Ishikawa (cell line): ENCODE data around the gene MVP.

Experiments used
- CEBPB ChIP-seq: IDR thresholded peaks from 2 replicates; pipeline ENCODE4 v1.6.1; 2012
- CREB1 ChIP-seq: IDR thresholded peaks from 2 replicates; pipeline ENCODE4 v1.6.1; 2012; ENCODE audit warnings: low read depth
- EGR1 ChIP-seq: IDR thresholded peaks from 2 replicates; pipeline ENCODE4 v1.6.1; 2012
- EP300 ChIP-seq: IDR thresholded peaks from 2 replicates; pipeline ENCODE4 v1.6.1; 2012; ENCODE audit warnings: borderline replicate concordance
- FOXM1 ChIP-seq: IDR thresholded peaks from 2 replicates; pipeline ENCODE4 v1.6.1; 2012; ENCODE audit warnings: low read depth, borderline replicate concordance
- NFIC ChIP-seq: IDR thresholded peaks from 2 replicates; pipeline ENCODE4 v1.6.1; 2012
- RAD21 ChIP-seq: IDR thresholded peaks from 2 replicates; pipeline ENCODE4 v1.6.1; 2012; ENCODE audit warnings: low read depth
- TAF1 ChIP-seq: IDR thresholded peaks from 2 replicates; pipeline ENCODE4 v1.6.1; 2012; ENCODE audit warnings: low read depth, mild to moderate bottlenecking
- TCF12 ChIP-seq: IDR thresholded peaks from 2 replicates; pipeline ENCODE4 v1.6.1; 2012; ENCODE audit warnings: low read depth
- TEAD4 ChIP-seq: IDR thresholded peaks from 2 replicates; pipeline ENCODE4 v1.6.1; 2012
- YY1 ChIP-seq: IDR thresholded peaks from 2 replicates; pipeline ENCODE4 v1.6.1; 2012; ENCODE audit warnings: low read depth
- ZBTB7A ChIP-seq: IDR thresholded peaks from 2 replicates; pipeline ENCODE4 v1.6.1; 2012; ENCODE audit warnings: low read depth
- TF ChIP-seq, protein P1 (sequence below): IDR thresholded peaks from 2 replicates; pipeline ENCODE4 v1.6.1; 2012
- TF ChIP-seq, protein P2 (sequence below): IDR thresholded peaks from 2 replicates; pipeline ENCODE4 v1.6.1; 2012
- TF ChIP-seq, protein P3 (sequence below): IDR thresholded peaks from 2 replicates; pipeline ENCODE4 v1.6.1; 2012; ENCODE audit warnings: low read depth, mild to moderate bottlenecking

The MVP gene

DNA sequence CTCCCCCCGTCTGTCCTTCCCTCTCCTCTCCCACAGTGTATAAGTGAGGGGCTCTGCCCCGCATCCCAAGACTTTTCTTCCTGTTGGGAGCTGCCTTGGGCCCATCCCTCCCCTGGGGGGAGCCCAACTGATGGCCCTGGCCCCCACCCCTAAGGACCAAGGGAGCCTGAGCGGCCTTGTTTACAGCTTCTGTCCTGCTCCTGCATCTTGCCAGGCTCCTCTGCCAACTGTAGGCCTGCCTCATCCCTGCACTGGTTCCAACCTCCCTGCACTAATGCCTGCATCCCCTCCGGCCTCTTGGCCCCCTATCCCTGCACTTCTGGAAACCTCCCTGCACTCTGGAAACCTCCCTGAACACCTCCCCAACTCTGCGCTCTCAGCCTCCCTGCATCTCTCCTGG is 5.7 kb upstream of the MVP start:
- TF ChIP-seq NFIC (no peak), TEAD4 (no peak), CEBPB (no peak), TAF1 (no peak), TCF12 (no peak), EP300 (no peak), EGR1 (no peak), RAD21 (no peak), CREB1 (no peak)
- TF ChIP-seq, protein P1, sequence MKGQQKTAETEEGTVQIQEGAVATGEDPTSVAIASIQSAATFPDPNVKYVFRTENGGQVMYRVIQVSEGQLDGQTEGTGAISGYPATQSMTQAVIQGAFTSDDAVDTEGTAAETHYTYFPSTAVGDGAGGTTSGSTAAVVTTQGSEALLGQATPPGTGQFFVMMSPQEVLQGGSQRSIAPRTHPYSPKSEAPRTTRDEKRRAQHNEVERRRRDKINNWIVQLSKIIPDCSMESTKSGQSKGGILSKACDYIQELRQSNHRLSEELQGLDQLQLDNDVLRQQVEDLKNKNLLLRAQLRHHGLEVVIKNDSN = no peak
- TF ChIP-seq, protein P2, sequence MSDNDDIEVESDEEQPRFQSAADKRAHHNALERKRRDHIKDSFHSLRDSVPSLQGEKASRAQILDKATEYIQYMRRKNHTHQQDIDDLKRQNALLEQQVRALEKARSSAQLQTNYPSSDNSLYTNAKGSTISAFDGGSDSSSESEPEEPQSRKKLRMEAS = no peak
- TF ChIP-seq, protein P3, sequence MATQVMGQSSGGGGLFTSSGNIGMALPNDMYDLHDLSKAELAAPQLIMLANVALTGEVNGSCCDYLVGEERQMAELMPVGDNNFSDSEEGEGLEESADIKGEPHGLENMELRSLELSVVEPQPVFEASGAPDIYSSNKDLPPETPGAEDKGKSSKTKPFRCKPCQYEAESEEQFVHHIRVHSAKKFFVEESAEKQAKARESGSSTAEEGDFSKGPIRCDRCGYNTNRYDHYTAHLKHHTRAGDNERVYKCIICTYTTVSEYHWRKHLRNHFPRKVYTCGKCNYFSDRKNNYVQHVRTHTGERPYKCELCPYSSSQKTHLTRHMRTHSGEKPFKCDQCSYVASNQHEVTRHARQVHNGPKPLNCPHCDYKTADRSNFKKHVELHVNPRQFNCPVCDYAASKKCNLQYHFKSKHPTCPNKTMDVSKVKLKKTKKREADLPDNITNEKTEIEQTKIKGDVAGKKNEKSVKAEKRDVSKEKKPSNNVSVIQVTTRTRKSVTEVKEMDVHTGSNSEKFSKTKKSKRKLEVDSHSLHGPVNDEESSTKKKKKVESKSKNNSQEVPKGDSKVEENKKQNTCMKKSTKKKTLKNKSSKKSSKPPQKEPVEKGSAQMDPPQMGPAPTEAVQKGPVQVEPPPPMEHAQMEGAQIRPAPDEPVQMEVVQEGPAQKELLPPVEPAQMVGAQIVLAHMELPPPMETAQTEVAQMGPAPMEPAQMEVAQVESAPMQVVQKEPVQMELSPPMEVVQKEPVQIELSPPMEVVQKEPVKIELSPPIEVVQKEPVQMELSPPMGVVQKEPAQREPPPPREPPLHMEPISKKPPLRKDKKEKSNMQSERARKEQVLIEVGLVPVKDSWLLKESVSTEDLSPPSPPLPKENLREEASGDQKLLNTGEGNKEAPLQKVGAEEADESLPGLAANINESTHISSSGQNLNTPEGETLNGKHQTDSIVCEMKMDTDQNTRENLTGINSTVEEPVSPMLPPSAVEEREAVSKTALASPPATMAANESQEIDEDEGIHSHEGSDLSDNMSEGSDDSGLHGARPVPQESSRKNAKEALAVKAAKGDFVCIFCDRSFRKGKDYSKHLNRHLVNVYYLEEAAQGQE = no peak

DNA sequence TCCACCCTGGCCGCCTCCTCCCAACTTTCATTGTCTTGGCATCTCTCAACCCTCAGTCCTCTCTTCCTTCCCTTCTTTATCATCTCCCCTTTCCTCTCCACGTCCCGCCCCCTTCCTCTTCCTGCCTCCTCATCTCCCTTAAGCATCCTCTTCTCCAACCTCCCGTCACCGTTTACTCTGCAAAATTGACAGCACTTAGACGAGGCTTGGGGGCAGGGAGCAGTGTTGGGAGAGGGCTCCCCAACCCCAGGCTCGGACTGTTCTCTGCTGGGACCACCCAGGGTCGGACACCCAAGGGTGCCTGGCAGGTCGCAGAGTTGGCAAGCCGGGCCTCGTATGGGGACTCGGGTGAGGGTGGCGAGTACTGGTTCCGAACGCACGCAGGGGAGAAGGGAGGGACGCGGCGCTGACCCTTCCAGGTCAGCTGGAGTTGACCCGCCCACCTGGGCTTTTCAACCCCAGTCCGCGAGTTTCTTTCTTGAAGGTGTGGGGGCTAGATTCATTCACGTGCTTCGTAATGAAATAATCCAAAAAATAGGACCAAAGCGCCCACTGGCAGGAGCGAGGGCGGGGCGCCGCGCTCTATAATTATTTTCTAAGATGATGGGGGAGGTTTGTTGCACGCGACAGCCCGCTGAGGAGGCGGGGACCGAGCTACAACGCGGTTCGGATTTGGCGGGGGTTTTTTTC is 5.1 kb upstream of the MVP start:
- TF ChIP-seq RAD21 = no peak
- no peak for TF ChIP-seq CEBPB
- TF ChIP-seq YY1 = no peak
- TF ChIP-seq, protein P1 = no peak

DNA sequence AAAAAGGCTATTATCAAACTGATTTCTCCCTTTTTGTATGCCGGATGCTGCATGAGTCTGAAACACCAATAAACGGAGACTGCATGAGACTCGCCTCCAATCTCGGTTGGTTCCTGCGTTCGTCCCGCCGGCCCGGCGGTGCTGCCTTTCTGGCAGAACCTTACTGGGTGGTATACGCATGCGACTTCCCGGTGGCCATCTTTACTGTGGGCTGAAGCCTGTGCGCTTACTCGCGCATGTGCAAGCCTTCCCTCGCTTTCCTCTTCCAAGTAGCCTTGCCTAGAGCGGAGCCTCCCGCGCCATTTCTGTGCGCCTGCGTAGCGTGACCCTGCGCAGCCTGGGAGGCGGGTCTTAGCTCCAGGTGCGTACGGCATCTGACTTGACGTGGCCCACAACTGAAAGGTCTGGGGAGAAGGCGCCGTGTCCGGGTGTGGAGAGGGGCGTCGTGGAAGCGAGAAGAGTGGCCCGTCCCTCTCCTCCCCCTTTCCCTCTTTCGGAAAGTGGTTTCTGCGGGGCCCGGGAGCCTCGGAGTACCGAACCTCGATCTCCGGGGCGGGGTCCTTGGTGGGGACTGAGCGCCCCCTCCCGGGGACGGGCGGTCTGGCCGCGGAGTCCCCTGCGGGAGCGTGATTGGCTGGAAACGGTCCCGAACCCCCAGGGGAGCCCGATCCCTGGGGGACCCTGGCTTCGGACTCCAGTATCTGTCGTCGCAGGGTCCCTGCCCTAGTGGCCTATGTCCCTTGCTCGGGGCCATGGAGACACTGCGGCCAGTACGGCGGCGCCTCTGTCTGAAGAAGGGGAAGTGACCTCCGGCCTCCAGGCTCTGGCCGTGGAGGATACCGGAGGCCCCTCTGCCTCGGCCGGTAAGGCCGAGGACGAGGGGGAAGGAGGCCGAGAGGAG is 4.2 kb upstream of the MVP start, which contains the start of gene PAGR1:
PAGR1 (plus strand) TSS at position 360 of the 901 bp plus-strand sequence; CDS start at position 734, 374 bp downstream.
- TF ChIP-seq NFIC = peak; percentile 33; the same call in 1 of the 2 replicates
- TF ChIP-seq TEAD4 = no peak
- peak; percentile 33; the same call in 1 of the 2 replicates for TF ChIP-seq EGR1
- TF ChIP-seq YY1 = peak; percentile 99
- peak; percentile 36 for TF ChIP-seq CREB1
- TF ChIP-seq, protein P1 = 0 out of 2 replicates have a peak, but pooled peaks have one; percentile 35
- no peak for TF ChIP-seq CEBPB
- TF ChIP-seq, protein P3 = no peak
- TF ChIP-seq TCF12 = peak; percentile 41
- 0 out of 2 replicates have a peak, but pooled peaks have one; percentile 27 for TF ChIP-seq EP300
- no peak for TF ChIP-seq FOXM1
- TF ChIP-seq ZBTB7A = no peak; the same call in 1 of the 2 replicates
- TF ChIP-seq TAF1 = peak; percentile 77
- TF ChIP-seq, protein P2 = peak; percentile 92
- TF ChIP-seq RAD21 = peak; percentile 56; the same call in 1 of the 2 replicates

DNA sequence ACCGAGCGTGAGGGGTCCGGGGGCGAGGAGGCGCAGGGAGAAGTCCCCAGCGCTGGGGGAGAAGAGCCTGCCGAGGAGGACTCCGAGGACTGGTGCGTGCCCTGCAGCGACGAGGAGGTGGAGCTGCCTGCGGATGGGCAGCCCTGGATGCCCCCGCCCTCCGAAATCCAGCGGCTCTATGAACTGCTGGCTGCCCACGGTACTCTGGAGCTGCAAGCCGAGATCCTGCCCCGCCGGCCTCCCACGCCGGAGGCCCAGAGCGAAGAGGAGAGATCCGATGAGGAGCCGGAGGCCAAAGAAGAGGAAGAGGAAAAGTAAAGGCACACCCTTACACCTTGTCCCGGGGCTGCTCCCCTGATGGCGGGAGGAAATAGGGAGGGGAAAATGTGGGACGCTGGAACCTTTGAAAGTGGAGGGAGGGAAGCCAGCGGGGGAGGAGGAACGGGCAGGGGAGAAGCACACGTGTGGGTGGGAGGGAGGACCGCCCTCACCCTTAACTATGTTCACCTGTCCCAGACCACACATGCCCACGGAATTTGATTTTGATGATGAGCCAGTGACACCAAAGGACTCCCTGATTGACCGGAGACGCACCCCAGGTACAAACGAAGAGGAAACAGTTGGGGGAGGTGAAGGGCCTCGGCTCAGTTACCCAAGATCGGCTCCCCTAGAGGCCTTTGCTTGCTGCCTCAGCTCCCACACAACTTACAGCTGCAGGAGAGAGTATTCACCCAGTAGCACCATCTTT is 3.4 kb upstream of the MVP start:
- TF ChIP-seq, protein P3 = no peak
- TF ChIP-seq EGR1 (0 out of 2 replicates have a peak, but pooled peaks have one; percentile 42), TEAD4 (no peak), TAF1 (no peak), TCF12 (no peak; the same call in 1 of the 2 replicates), CEBPB (no peak), EP300 (no peak), ZBTB7A (no peak), YY1 (no peak)
- TF ChIP-seq, protein P1 = 0 out of 2 replicates have a peak, but pooled peaks have one; percentile 20
- TF ChIP-seq, protein P2 = peak; percentile 54; the same call in 1 of the 2 replicates
